Measurements from ENCODE around the gene IRF6.

The IRF6 gene

GRCh38 chr1:209808059-209808581, 2.2 kb upstream of the IRF6 start:
- H3K4me1 ChIP-seq (ENCODE audit: insufficient read depth, low read length, severe bottlenecking), result peaks cover 4% of the 10 kb centered on the region
- H3K4me3 ChIP-seq (ENCODE audit: low read depth, low read length, poor library complexity, severe bottlenecking), result no peak overlapping the region
- H3K79me2 ChIP-seq (ENCODE audit: insufficient read depth, low read length), result no peaks in the 10 kb centered on the region
- no peaks in the 10 kb centered on the region for H3K9me2 ChIP-seq (ENCODE audit: low read depth, low read length)
- H2AFZ ChIP-seq (ENCODE audit: low read length), result no peak overlapping the region
- H3K9me3 ChIP-seq (ENCODE audit: low read length), result no peaks in the 10 kb centered on the region
- H3F3A ChIP-seq (ENCODE audit: insufficient read depth, low read length), result no peaks in the 10 kb centered on the region
- no peak for TF ChIP-seq EZH2 (IDR thresholded peaks at IDR 0.05; ENCODE audit: borderline replicate concordance, low read length)
- H3K27me3 ChIP-seq (ENCODE audit: insufficient read depth, low read length), result no peaks in the 10 kb centered on the region
- H3K9ac ChIP-seq (ENCODE audit: low read length), result no peak overlapping the region
- H3K27ac ChIP-seq (ENCODE audit: low read depth, low read length, poor library complexity, severe bottlenecking), result no peak overlapping the region
- no peak overlapping the region for H3K4me2 ChIP-seq (ENCODE audit: low read length)
- no peaks in the 10 kb centered on the region for H4K20me1 ChIP-seq (ENCODE audit: insufficient read depth, low read length)
- H3K36me3 ChIP-seq (ENCODE audit: insufficient read depth, low read length), result no peaks in the 10 kb centered on the region

DNA sequence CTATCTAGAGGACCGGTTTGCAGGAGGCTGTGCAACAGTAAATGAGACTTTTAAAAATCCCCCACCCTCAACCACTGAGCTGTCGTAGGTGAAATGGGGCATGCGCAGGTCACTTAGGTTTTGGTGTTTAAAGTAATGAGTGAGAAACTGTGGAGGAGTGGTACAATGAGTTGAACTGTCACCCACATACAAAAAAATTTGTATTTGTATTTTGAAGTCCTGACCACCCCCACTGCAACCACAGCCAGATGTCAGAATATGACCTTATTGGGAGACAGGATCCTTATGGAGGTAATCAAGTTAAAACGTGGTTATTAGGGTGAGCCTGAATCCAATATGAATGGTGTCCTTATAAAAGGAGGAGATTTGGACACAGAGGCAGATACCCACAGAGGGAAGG, 1.6 kb upstream of the IRF6 start:
- TF ChIP-seq EZH2 (IDR thresholded peaks at IDR 0.05; ENCODE audit: borderline replicate concordance, low read length) (no peak), CTCF (IDR thresholded peaks at IDR 0.05; ENCODE audit: low read length) (no peak)
- Histone ChIP-seq H3F3A (ENCODE audit: insufficient read depth, low read length) (no peaks in the 10 kb centered on the region), H3K9me3 (ENCODE audit: low read length) (no peaks in the 10 kb centered on the region), H3K4me3 (ENCODE audit: low read depth, low read length, poor library complexity, severe bottlenecking) (no peak overlapping the region), H3K4me2 (ENCODE audit: low read length) (no peak overlapping the region), H3K79me2 (ENCODE audit: insufficient read depth, low read length) (no peaks in the 10 kb centered on the region), H3K36me3 (ENCODE audit: insufficient read depth, low read length) (no peaks in the 10 kb centered on the region), H4K20me1 (ENCODE audit: insufficient read depth, low read length) (no peaks in the 10 kb centered on the region), H2AFZ (ENCODE audit: low read length) (no peak overlapping the region), H3K9me2 (ENCODE audit: low read depth, low read length) (no peaks in the 10 kb centered on the region), H3K27me3 (ENCODE audit: insufficient read depth, low read length) (no peaks in the 10 kb centered on the region), H3K4me1 (ENCODE audit: insufficient read depth, low read length, severe bottlenecking) (peaks cover 4% of the 10 kb centered on the region), H3K9ac (ENCODE audit: low read length) (no peak overlapping the region), H3K27ac (ENCODE audit: low read depth, low read length, poor library complexity, severe bottlenecking) (no peak overlapping the region)

DNA sequence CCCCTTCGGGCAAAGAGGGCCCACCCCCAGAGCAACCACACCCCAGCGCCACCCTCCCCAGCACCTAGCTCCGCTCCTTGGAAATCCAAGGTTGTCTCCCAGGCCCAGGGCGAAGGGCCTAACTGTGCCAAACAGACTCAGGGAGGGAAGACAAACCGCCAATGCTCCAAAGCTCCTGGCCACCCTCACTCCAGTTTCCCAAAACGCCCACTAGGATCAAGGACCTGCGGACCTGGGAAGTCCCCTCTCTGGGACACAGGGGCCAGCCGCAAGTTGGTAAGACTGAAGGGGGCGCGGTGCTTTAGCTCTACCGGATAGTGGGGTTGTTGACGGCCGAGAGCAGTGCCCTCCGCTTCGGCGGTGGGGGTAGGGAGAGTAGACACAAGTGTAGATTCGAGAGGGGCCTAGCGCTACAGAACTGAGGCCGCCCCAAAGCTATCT, 581 bp downstream of the IRF6 start:
- H3K36me3 ChIP-seq (ENCODE audit: insufficient read depth, low read length), result no peaks in the 10 kb centered on the region
- no peaks in the 10 kb centered on the region for H3K9me3 ChIP-seq (ENCODE audit: low read length)
- H3K4me1 ChIP-seq (ENCODE audit: insufficient read depth, low read length, severe bottlenecking), result peaks cover 4% of the 10 kb centered on the region
- H3K27ac ChIP-seq (ENCODE audit: low read depth, low read length, poor library complexity, severe bottlenecking), result no peak overlapping the region
- no peak overlapping the region for H3K4me3 ChIP-seq (ENCODE audit: low read depth, low read length, poor library complexity, severe bottlenecking)
- no peaks in the 10 kb centered on the region for H3F3A ChIP-seq (ENCODE audit: insufficient read depth, low read length)
- no peak overlapping the region for H3K9ac ChIP-seq (ENCODE audit: low read length)
- no peaks in the 10 kb centered on the region for H3K9me2 ChIP-seq (ENCODE audit: low read depth, low read length)
- no peaks in the 10 kb centered on the region for H3K27me3 ChIP-seq (ENCODE audit: insufficient read depth, low read length)
- no peak overlapping the region for H2AFZ ChIP-seq (ENCODE audit: low read length)
- TF ChIP-seq EZH2 (IDR thresholded peaks at IDR 0.05; ENCODE audit: borderline replicate concordance, low read length) (no peak), CTCF (IDR thresholded peaks at IDR 0.05; ENCODE audit: low read length) (no peak)
- H4K20me1 ChIP-seq (ENCODE audit: insufficient read depth, low read length), result no peaks in the 10 kb centered on the region
- H3K79me2 ChIP-seq (ENCODE audit: insufficient read depth, low read length), result no peaks in the 10 kb centered on the region
- H3K4me2 ChIP-seq (ENCODE audit: low read length), result no peak overlapping the region

GRCh38 chr1:209803568-209803967, 2.4 kb downstream of the IRF6 start:
- Histone ChIP-seq H3K9ac (ENCODE audit: low read length) (no peak overlapping the region), H3K36me3 (ENCODE audit: insufficient read depth, low read length) (no peaks in the 10 kb centered on the region), H3F3A (ENCODE audit: insufficient read depth, low read length) (no peaks in the 10 kb centered on the region), H3K9me2 (ENCODE audit: low read depth, low read length) (no peaks in the 10 kb centered on the region), H3K27me3 (ENCODE audit: insufficient read depth, low read length) (no peaks in the 10 kb centered on the region), H3K9me3 (ENCODE audit: low read length) (no peaks in the 10 kb centered on the region), H2AFZ (ENCODE audit: low read length) (no peak overlapping the region), H3K27ac (ENCODE audit: low read depth, low read length, poor library complexity, severe bottlenecking) (no peak overlapping the region), H4K20me1 (ENCODE audit: insufficient read depth, low read length) (no peaks in the 10 kb centered on the region), H3K4me3 (ENCODE audit: low read depth, low read length, poor library complexity, severe bottlenecking) (no peak overlapping the region), H3K4me1 (ENCODE audit: insufficient read depth, low read length, severe bottlenecking) (peaks cover 4% of the 10 kb centered on the region), H3K4me2 (ENCODE audit: low read length) (no peak overlapping the region), H3K79me2 (ENCODE audit: insufficient read depth, low read length) (no peaks in the 10 kb centered on the region)
- TF ChIP-seq EZH2 (IDR thresholded peaks at IDR 0.05; ENCODE audit: borderline replicate concordance, low read length) (no peak), CTCF (IDR thresholded peaks at IDR 0.05; ENCODE audit: low read length) (no peak)

Measured in OCI-LY1 (cell line).